Measurements from ENCODE around the gene SLC38A6. TPM values are rescaled to one million over a fixed set of nuclear protein-coding genes. Genes with fewer than 3 reads are reported as not detected.

The SLC38A6 gene
- total and polyA plus RNA-seq, 12 donors, result 12.5 to 53.9 (median 25.3) TPM

DNA sequence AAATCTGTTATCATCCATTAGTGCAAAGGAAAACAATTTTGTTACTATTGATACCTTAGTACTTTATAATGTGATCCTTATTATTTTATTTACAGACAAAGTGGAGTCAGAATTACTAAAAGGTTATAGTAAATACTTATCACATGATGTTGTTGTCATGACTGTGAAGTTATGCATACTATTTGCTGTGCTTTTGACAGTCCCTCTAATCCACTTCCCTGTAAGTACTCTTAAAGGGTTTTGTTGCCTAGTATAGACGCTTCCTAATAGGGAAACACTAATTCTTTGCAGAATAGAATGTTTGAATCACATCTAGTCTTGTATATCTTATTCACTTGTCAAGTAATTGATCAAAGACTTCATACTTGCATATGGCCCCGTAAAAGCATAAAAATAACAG, 69.4 kb downstream of the SLC38A6 start:
- H3K4me1 ChIP-seq (replicated peaks in 1 of 2), result no peaks in the 10 kb centered on the region
- 93 to 98% (median 95%) methylated on average over 2 of the region's 2 CpGs for WGBS, 4 donors
- H3K9me3 ChIP-seq (replicated peaks in 1 of 3), result no peaks in the 10 kb centered on the region
- intact Hi-C loops (cut with DNase I), result no loop called here
- TF ChIP-seq POLR2A (IDR thresholded peaks at IDR 0.05), result no peak
- no peak for TF ChIP-seq CTCF (IDR thresholded peaks at IDR 0.05)
- no peak overlapping the region for H3K4me3 ChIP-seq
- no peaks in the 10 kb centered on the region for H3K27me3 ChIP-seq
- no peak for DNase-seq
- no peaks in the 10 kb centered on the region for H3K36me3 ChIP-seq (replicated peaks in 1 of 2)
- H3K27ac ChIP-seq, result no peak overlapping the region

GRCh38 chr14:61051051-61051450, 70.0 kb downstream of the SLC38A6 start:
- TF ChIP-seq POLR2A (IDR thresholded peaks at IDR 0.05) (no peak), CTCF (IDR thresholded peaks at IDR 0.05) (no peak)
- Histone ChIP-seq H3K9me3 (replicated peaks in 1 of 3) (no peaks in the 10 kb centered on the region), H3K27me3 (no peaks in the 10 kb centered on the region), H3K4me3 (no peak overlapping the region), H3K36me3 (replicated peaks in 1 of 2) (no peaks in the 10 kb centered on the region), H3K27ac (no peak overlapping the region), H3K4me1 (replicated peaks in 1 of 2) (no peaks in the 10 kb centered on the region)
- DNase-seq, result peak in 4 of 7 donors; percentile 9 to 20 (median 17)
- intact Hi-C loops (cut with DNase I), result no loop called here
- 67 to 84% (median 74%) methylated on average over 1 of the region's 1 CpG for WGBS, 4 donors

- H3K4me3 ChIP-seq, result no peak overlapping the region
- no peaks in the 10 kb centered on the region for H3K27me3 ChIP-seq
- no peak overlapping the region for H3K27ac ChIP-seq
- WGBS, 4 donors, result 90 to 94% (median 93%) methylated on average over 3 of the region's 3 CpGs
- no peak for DNase-seq
- H3K36me3 ChIP-seq (replicated peaks in 1 of 2), result no peaks in the 10 kb centered on the region
- no peaks in the 10 kb centered on the region for H3K4me1 ChIP-seq (replicated peaks in 1 of 2)
- H3K9me3 ChIP-seq (replicated peaks in 1 of 3), result no peaks in the 10 kb centered on the region
- intact Hi-C loops (cut with DNase I), result no loop called here
- TF ChIP-seq CTCF (IDR thresholded peaks at IDR 0.05), result no peak
- TF ChIP-seq POLR2A (IDR thresholded peaks at IDR 0.05), result no peak
These were observed 70.6 kb downstream of the SLC38A6 start for GRCh38 chr14:61051621-61052020.

DNA sequence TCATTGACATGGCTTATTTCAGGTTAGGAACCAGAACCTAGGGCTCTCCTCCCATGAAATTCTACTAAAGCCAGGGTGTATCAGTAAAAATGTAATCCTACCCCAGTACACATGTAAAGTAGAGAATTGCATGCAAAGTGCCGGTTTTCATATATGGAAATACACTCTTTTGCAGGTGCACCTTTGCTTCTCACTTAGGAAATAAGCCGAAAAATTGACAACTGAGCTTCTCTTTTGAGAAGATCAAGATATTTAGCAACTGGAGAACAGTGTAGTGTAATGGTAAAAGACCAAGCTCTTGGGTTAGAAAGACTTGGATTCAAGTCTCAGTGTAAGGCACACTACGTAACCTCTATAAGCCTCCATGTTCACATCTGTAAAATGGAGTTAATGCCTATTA, 82.4 kb downstream of the SLC38A6 start:
- no peak overlapping the region for H3K27ac ChIP-seq

More for the DNA sequence above, 82.4 kb downstream of the SLC38A6 start:
- Histone ChIP-seq H3K9me3 (replicated peaks in 1 of 3) (no peaks in the 10 kb centered on the region), H3K27me3 (no peaks in the 10 kb centered on the region), H3K4me3 (no peak overlapping the region), H3K4me1 (replicated peaks in 1 of 2) (no peaks in the 10 kb centered on the region), H3K36me3 (replicated peaks in 1 of 2) (no peaks in the 10 kb centered on the region)
- intact Hi-C loops (cut with DNase I), result no loop called here
- TF ChIP-seq POLR2A (IDR thresholded peaks at IDR 0.05) (no peak), CTCF (IDR thresholded peaks at IDR 0.05) (no peak)
- WGBS, 4 donors, result 92 to 98% (median 95%) methylated on average over 3 of the region's 3 CpGs
- no peak for DNase-seq
